NK-92 treated with Interleukin-12 subunit alpha and Interleukin-12 subunit beta, amount 100 ng/mL, for 24 hours (cell line): ENCODE data around the gene SNX11.

Experiments
- DNase-seq: peaks from one replicate; lab custom pipeline; 2025; lab: John Stamatoyannopoulos, UW

Gene SNX11

DNA sequence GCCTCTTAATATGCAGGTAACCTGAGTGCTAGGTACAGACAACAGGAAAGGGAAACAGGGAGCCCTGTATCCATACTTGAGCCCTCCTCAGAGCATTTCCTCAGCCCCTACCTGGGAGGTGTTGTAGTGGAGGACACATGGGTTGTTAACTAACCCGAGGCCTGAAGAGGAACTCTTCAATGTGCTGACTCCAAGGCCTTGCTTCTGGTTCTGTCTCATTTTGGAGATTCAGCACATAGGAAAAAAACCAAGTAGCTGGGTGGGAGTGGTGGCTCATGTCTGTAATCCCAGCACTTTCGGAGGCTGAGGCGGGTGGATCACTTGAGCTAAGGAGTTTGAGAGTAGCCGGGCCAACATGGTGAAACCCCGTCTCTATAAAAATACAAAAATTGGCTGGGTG is 24.8 kb downstream of the SNX11 start:
- no peak for DNase-seq

- DNase-seq: no peak
Observed at GRCh38 chr17:48134912-48135480, 27.4 kb downstream of the SNX11 start.

GRCh38 chr17:48137656-48138055 is 30.1 kb downstream of the SNX11 start:
- DNase-seq: no peak

GRCh38 chr17:48139944-48140343 is 32.4 kb downstream of the SNX11 start:
- no peak for DNase-seq

DNA sequence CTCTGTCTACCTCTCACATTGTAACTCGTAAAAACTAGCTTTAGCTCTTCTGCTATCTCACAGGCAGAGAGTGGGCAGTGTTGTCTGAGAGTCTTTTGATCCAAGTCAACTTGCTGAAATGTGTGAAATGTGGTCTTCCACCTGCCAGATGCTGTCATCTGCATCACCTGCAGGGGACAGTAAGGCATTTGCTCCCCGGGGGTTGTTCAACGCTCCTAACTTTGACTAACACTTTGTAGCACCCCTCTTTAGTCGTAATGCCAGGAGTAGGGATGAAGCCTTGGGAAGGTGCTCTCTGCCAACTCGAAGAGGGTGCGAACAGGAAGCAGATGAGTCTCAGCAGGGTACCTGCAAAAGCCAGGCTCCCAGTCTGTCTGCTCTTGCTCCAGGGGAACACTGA is 36.1 kb downstream of the SNX11 start:
- DNase-seq: no peak

- DNase-seq: no peak
Observed at GRCh38 chr17:48144231-48144630, 36.7 kb downstream of the SNX11 start.

DNA sequence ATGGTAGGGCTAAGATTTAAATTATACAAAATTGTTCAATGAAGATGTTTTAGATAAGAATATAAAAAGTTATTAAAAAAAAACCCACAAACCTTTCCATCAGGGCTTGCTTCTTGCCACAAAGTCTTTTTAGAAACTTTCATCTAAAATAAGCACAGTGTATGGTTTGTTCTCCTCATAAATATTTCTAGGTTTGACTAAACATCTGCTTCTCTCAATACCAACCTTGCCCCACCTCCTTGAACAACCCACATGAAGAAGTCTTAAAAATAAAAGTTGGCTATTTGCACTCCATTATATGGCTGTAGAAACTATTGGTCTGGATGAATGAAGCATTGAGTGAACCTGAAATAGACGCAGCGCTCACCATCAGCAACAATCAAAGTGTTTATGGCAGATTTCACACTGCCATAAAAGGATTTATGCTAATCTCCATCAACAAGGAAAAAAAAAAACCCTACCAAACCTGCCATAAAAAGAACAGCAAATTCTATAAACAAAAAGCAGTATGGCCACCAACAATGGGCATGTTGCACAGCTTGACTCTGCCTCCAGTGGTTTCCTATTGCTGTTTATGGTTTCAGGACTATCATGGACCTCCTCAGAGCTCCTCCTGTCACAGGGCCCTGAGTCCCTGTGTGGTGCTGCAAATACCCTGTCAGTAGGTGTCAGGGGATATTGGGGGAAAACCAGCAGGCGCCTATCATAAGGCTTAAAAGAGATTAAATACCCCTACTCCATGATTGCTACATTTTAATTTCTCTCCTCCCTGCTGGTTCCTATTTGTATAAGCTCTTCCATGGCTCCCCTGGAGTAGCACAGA is 37.6 kb downstream of the SNX11 start:
- DNase-seq: no peak

DNA sequence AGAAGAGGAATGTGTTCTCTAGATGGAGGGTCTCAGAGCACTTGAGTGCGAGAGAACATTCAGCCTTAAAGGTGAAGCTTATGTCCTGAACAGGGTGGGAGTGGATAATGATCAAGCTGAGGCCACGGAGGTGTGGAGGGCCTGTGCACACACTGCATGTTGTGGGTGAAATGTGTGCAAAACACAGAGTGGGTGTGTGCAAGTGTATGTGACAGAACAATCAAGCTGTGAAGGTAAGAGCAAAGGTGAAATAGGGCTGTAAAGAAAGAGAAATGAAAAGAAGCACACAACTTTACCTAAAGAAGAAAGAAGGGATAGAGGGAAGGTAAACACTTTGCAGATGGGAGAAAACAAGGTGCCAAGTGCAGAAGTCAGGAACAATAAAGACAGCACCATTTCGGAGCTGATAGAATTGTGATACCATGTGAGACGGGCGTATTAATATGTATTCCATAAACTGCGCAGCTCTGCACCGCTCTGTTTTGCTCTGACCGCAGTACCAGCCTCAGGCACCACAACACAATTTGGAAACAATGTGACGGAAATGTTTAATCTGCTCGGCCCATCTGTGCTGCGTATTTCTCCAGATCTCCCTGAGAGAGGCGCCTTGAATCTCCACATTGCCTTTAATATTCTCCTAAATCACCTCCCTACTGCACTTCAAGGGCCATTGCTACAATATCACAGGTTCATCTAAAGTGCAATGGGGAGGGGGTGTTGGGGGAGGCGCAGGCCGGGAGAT is 40.6 kb downstream of the SNX11 start:
- DNase-seq: no peak

- no peak for DNase-seq
Observed at GRCh38 chr17:48148854-48149786, 41.6 kb downstream of the SNX11 start.

DNA sequence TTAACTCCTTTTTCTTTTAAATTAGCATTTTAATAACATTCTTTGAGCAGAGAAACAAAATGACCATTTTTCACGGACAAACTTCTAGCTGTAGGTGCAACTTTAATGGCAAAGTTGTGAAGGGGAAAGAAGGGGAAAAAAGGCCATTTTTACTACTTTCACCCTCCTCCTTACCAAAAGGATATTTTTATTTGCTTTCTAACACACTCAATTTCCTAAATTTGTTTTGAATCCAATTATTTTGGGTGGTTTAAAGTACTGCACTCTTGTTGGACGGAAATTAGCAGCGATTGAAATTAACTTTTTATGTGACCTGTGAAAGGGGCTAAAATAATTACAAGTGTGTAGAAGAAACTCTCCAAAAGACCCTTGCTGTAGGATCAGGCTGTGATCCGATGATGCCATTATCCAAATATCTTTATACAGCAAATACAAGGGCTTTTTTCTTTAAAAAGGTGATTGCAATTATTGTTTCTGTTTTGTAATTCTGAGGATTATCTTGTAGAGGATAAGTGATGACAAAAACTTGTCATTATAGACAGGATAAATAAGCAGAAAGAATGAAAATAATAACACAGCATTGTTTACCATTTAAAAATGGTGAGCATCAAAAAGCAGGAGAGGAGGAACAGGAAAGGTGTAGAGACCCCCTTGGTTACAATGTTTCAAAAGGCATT is 42.4 kb downstream of the SNX11 start:
- DNase-seq: no peak

GRCh38 chr17:48150597-48151001 is 43.0 kb downstream of the SNX11 start:
- DNase-seq: no peak

DNA sequence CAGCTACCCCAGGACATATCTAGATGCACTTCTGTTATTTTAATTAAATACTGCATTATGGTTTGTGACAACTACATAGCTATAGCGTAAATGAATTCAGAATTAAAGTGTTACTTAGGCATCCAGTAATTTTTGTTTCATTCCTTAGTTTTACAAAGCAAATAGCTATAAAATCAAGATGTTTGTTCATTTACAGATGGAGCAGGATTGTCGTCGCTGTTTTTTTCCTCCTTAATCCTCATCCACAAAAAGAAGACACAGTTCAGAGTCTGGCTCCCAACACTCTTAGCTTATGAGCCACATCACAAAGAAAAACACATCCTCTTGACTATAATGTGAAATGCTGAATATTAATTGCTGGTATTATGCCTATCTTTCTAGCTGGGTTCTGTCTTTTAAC is 43.7 kb downstream of the SNX11 start:
- no peak for DNase-seq

GRCh38 chr17:48152289-48152688 is 44.7 kb downstream of the SNX11 start:
- no peak for DNase-seq

GRCh38 chr17:48153691-48154358 is 46.3 kb downstream of the SNX11 start:
- DNase-seq: no peak

DNA sequence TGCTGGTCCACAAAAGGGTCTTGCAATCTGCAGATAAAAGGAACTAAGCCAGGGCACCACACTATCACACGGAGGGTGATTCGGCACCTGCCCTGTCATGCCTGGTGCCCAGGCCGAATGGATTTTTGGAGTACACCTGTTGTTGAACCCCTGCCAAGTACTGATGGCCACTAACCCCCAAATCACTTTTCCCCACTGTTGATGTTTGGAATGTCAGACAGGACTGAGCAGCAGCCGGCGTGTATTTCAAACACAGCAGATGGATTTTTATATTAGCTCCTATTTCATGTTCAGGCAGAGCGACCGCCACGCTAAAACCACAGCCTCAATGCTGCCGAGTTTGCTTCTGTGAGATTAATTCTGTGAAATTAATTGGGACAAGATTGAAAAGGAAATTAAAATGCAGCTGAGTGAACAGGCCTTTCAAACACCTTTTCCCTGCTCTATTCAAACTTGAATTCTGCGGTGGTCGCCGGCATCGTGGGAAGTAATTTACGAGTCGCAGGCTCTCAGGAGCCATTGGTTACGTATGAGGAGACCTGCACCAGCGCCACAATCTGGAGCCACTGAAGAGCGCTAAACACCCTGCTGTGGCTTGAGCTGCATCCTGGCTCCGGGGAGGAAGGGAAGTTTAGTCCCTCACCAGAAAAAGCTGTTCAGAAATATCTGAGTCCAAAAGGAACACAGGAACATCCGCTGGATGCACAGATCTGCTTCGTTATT is 48.5 kb downstream of the SNX11 start:
- DNase-seq: no peak

- no peak for DNase-seq
Observed at GRCh38 chr17:48159232-48159631, 51.7 kb downstream of the SNX11 start.

GRCh38 chr17:48160177-48161081 is 52.9 kb downstream of the SNX11 start:
- no peak for DNase-seq

- DNase-seq: no peak
Observed at GRCh38 chr17:48161127-48161905, 53.8 kb downstream of the SNX11 start.
